ENCODE data around the gene EPAS1.

The EPAS1 gene

GRCh38 chr2:46296840-46297545, at the start of gene EPAS1:
Gene EPAS1, plus strand, starts transcription at chr2:46297407. Its CDS starts 505 bp downstream, at chr2:46297912.
- TF ChIP-seq CTCF (IDR thresholded peaks at IDR 0.05; ENCODE audit: borderline replicate concordance, control extremely low read depth, extremely low read depth, insufficient read depth, missing control alignments) = no peak
- in situ Hi-C loops (cut with MboI; ENCODE audit: low sequenced_read_pairs, unreplicated experiment) = no loop called here
- peak; percentile 96 for DNase-seq (ENCODE audit: low spot score)

- no peak for TF ChIP-seq CTCF (IDR thresholded peaks at IDR 0.05; ENCODE audit: borderline replicate concordance, control extremely low read depth, extremely low read depth, insufficient read depth, missing control alignments)
- in situ Hi-C loops (cut with MboI; ENCODE audit: low sequenced_read_pairs, unreplicated experiment) = no loop called here
- DNase-seq (ENCODE audit: low spot score) = no peak
These were observed 49.0 kb upstream of the EPAS1 start for GRCh38 chr2:46248171-46248570.

GRCh38 chr2:46249654-46250053, 47.6 kb upstream of the EPAS1 start:
- no peak for DNase-seq (ENCODE audit: low spot score)
- in situ Hi-C loops (cut with MboI; ENCODE audit: low sequenced_read_pairs, unreplicated experiment) = no loop called here
- TF ChIP-seq CTCF (IDR thresholded peaks at IDR 0.05; ENCODE audit: borderline replicate concordance, control extremely low read depth, extremely low read depth, insufficient read depth, missing control alignments) = no peak

GRCh38 chr2:46252891-46253659, 44.1 kb upstream of the EPAS1 start:
- no peak for DNase-seq (ENCODE audit: low spot score)
- in situ Hi-C loops (cut with MboI; ENCODE audit: low sequenced_read_pairs, unreplicated experiment) = no loop called here
- no peak for TF ChIP-seq CTCF (IDR thresholded peaks at IDR 0.05; ENCODE audit: borderline replicate concordance, control extremely low read depth, extremely low read depth, insufficient read depth, missing control alignments)

- no peak for DNase-seq (ENCODE audit: low spot score)
- in situ Hi-C loops (cut with MboI; ENCODE audit: low sequenced_read_pairs, unreplicated experiment) = no loop called here
These were observed 42.7 kb upstream of the EPAS1 start for GRCh38 chr2:46254474-46254873.

More at GRCh38 chr2:46254474-46254873, 42.7 kb upstream of the EPAS1 start:
- TF ChIP-seq CTCF (IDR thresholded peaks at IDR 0.05; ENCODE audit: borderline replicate concordance, control extremely low read depth, extremely low read depth, insufficient read depth, missing control alignments) = no peak

Measured in GM13976 (cell line).